Colonic mucosa (tissue), 4 donors: ENCODE measurements around the gene GDAP1L1. TPM values are rescaled to one million over a fixed set of nuclear protein-coding genes. Genes with fewer than 3 reads are reported as not detected.

ENCODE experiments used
- DNase-seq: peaks from one replicate; pipeline ENCODE4 v3.0.0-alpha.2; 2020
- H3K27ac ChIP-seq: fragments of 200-600 bp; one replicate; pipeline ENCODE4 v1.8.0; 2021
- H3K27me3 ChIP-seq: fragments of 200-600 bp; one replicate; pipeline ENCODE4 v1.8.0; 2021
- H3K36me3 ChIP-seq: fragments of 200-600 bp; one replicate; pipeline ENCODE4 v1.8.0; 2021
- H3K4me1 ChIP-seq: fragments of 200-600 bp; one replicate; pipeline ENCODE4 v1.8.0; 2021; ENCODE audit warnings: mild to moderate bottlenecking
- H3K4me3 ChIP-seq: fragments of 200-600 bp; one replicate; pipeline ENCODE4 v1.8.0; 2021
- H3K9ac ChIP-seq, 2 donors: one replicate each; pipeline ENCODE4 v1.7.0; 2013; ENCODE audit warnings: control low read depth in 2 of 2, low read depth in 2 of 2, low read length in 2 of 2
- H3K9me3 ChIP-seq: fragments of 200-600 bp; one replicate; pipeline ENCODE4 v1.8.0; 2021
- CTCF ChIP-seq: fragments of 200-600 bp; IDR thresholded peaks from one replicate; pipeline ENCODE4 v1.8.0; 2022; ENCODE audit warnings: antibody characterized with exemption, mild to moderate bottlenecking
- intact Hi-C: fragments of 100-400 bp; cut with DNase I; formaldehyde crosslinking; loops from one replicate; pipeline ENCODE4 v1.14.1; 2022
- total RNA-seq, 2 donors: library from RNA; stranded (reverse); fragmentation: NEBNext Ultra II Directional in 1 of 2; extraction: Animal tissue kit (Norgen Biotek cat#: 25700) in 1 of 2; gene quantifications; one replicate each; pipeline ENCODE4 v1.2.1, GENCODE V29; 2021
- donor health status: healthy.
- donor health status: DM: no; HTN: no; CAD: no.
- donor health status: DM: no; HTN: no; CAD: no.

Gene GDAP1L1
- total RNA-seq, 2 donors from 2014 or later = not detected

- Histone ChIP-seq H3K9me3 (no peaks in the 10 kb centered on the region), H3K27me3 (no peaks in the 10 kb centered on the region), H3K9ac (no peak overlapping the region), H3K36me3 (peaks cover 15% of the 10 kb centered on the region), H3K27ac (no peak overlapping the region), H3K4me3 (no peak overlapping the region), H3K4me1 (no peaks in the 10 kb centered on the region)
- intact Hi-C loops = no loop called here
- no peak for TF ChIP-seq CTCF
- DNase-seq = no peak
Measured at GRCh38 chr20:44204156-44204831, 42.8 kb upstream of the GDAP1L1 start.

GRCh38 chr20:44204832-44205215 is 42.3 kb upstream of the GDAP1L1 start:
- Histone ChIP-seq H3K4me1 (no peaks in the 10 kb centered on the region), H3K4me3 (no peak overlapping the region), H3K27me3 (no peaks in the 10 kb centered on the region), H3K36me3 (peaks cover 13% of the 10 kb centered on the region), H3K9me3 (no peaks in the 10 kb centered on the region), H3K9ac (no peak overlapping the region), H3K27ac (no peak overlapping the region)
- DNase-seq = no peak
- no peak for TF ChIP-seq CTCF
- intact Hi-C loops = no loop called here

GRCh38 chr20:44206132-44206531 is 41.0 kb upstream of the GDAP1L1 start:
- Histone ChIP-seq H3K4me3 (no peak overlapping the region), H3K9ac (no peak overlapping the region), H3K27ac (no peak overlapping the region), H3K4me1 (no peaks in the 10 kb centered on the region), H3K27me3 (no peaks in the 10 kb centered on the region), H3K9me3 (no peaks in the 10 kb centered on the region), H3K36me3 (peaks cover 13% of the 10 kb centered on the region)
- no peak for TF ChIP-seq CTCF
- no peak for DNase-seq
- intact Hi-C loops = no loop called here

- peaks cover 3% of the 10 kb centered on the region for H3K4me1 ChIP-seq
- H3K27ac ChIP-seq = no peak overlapping the region
- TF ChIP-seq CTCF = no peak
- no peaks in the 10 kb centered on the region for H3K27me3 ChIP-seq
- H3K36me3 ChIP-seq = peaks cover 7% of the 10 kb centered on the region
- intact Hi-C loops = no loop called here
- no peaks in the 10 kb centered on the region for H3K9me3 ChIP-seq
- no peak overlapping the region for H3K9ac ChIP-seq
- DNase-seq = no peak
- H3K4me3 ChIP-seq = no peak overlapping the region
Measured at GRCh38 chr20:44207126-44207723, 39.9 kb upstream of the GDAP1L1 start.

- H3K36me3 ChIP-seq = peaks cover 7% of the 10 kb centered on the region
- peaks cover 3% of the 10 kb centered on the region for H3K4me1 ChIP-seq
- no peak for TF ChIP-seq CTCF
- intact Hi-C loops = no loop called here
- H3K4me3 ChIP-seq = no peak overlapping the region
- H3K27ac ChIP-seq = no peak overlapping the region
- H3K9me3 ChIP-seq = no peaks in the 10 kb centered on the region
- peak overlapping the region in 1 of 2 donors; percentile 99 for H3K9ac ChIP-seq
- no peaks in the 10 kb centered on the region for H3K27me3 ChIP-seq
- DNase-seq = no peak
Measured at GRCh38 chr20:44208165-44208564, 38.9 kb upstream of the GDAP1L1 start.
